GDM1 (cell line): ENCODE measurements around the gene ZNF511.

Experiments
- DNase-seq: peaks from one replicate; lab custom pipeline; 2025; lab: John Stamatoyannopoulos, UW

The ZNF511 gene

DNA sequence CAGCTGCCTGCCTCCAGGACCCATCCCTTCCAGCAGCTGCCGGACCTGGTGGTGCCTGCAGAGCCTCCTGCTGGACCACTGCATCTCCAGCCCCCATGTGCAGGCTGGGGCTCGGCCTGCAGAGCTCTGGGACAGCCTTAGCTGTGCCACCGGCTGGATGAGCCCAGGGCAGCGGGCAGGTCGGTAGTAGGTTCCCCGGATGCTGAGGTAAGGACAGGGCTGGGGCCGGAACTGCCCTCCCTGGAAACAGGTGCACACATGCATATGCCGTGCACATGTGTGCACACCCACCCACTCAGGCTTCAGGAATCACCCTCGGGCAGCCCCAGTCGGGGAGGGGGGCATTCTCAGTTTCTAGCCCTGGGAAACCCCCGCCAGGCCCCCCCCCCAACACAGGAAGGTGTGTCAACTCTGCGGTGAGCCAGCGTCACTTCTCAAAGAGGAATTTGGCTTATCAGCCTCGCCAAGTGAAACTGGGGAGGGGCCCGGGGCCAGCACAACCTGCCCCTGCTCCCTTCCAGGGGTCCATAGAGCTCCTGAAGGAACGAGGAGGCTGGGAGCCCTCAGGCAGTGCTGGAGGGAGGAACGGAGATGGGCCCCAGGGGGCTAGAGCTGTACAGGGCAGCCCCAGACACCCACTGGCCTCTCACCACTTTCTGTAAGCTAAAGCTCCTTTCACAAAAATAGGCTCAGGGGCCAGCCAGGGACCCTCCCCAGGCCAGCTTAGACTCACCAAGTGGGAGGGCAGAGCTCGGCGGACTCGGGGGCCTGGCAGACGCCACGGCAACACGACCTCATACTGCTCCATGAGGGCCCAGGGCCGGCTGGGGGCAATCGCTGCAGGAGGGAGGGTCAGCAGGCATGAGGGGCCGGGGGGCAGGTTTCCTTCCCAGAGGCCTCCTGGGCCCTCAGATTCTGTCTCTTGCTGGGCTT, 33.7 kb upstream of the ZNF511 start:
- peak; percentile 45 for DNase-seq

DNA sequence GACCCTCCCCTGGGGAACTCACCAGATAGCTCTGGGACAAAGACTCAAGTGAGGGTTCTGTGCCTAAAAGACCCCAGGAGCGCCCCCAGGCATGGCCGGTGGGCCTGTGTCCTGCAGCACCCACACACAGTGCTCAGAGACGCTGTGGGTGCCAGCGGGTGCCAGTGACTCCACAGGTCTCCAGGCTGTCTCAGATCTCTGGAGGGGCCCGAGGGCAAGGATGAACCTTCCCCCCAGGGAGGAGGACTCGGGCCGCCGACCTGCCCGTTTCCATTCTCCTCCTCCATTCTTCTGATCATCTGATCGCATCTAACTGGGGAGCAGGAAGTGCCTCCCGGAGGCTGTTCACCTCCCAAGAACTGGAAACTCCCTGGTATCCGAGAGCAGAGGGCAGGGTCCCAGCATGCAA, 33.0 kb upstream of the ZNF511 start:
- DNase-seq, result no peak

DNA sequence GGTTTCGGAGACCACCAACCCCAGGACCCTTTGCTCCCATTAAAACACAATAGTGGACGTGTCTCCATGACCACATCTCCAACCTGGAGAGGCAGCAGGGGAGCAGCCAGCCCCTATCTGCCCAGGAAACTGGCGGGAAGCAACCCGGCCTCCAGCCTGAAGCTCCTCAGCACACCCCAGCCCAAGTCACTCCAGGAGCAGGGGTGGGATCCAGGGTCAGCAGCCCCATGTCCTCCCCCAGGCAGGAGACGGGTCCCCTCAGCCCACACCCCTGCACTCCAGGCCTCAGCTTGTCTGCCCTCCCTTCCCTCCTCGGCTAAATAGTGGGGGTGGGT, 32.6 kb upstream of the ZNF511 start:
- DNase-seq, result no peak

DNA sequence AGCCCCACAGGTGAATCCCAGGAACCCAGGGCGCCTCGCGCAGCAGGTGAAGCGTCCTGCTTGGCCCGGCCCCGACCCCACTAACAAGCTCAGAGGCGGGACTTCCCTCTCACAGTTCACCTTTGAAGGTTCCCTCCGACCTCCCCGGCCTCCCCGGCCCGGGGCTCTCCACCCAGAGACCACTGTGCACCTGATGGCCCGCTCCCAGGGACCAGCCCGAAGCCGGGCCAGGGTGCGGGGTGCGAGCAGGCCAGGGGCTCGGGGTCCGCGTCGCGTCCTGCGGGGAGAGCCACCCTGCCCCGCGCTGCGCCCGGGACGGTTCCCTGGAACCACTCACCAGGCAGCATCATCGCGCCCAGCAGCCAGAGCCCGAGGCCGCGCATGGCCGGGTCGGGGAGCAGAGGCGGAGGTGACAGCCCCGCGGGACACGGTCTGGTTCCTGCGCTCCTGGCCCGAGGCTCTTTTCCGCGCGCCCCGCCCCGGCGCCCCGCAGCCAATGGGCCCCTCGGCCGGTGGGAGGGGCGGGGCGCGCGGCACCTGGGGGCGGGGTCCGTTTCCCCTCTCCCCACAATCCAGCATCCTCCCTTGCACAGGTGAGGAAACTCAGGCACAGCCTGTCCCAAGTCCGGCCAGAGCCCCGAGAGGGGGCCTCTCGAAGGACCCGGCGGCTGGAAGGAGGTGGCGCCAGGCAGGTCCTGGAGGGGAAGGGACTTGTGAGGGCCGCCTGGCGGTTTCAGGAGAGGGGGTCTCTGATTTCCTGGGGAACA, 32.1 kb upstream of the ZNF511 start, which contains the start of gene ADAM8:
TSS of gene ADAM8 (minus strand) at position 434 of the 767 bp plus-strand sequence. CDS start at position 383, 51 bp downstream.
- peak; percentile 41 for DNase-seq

DNA sequence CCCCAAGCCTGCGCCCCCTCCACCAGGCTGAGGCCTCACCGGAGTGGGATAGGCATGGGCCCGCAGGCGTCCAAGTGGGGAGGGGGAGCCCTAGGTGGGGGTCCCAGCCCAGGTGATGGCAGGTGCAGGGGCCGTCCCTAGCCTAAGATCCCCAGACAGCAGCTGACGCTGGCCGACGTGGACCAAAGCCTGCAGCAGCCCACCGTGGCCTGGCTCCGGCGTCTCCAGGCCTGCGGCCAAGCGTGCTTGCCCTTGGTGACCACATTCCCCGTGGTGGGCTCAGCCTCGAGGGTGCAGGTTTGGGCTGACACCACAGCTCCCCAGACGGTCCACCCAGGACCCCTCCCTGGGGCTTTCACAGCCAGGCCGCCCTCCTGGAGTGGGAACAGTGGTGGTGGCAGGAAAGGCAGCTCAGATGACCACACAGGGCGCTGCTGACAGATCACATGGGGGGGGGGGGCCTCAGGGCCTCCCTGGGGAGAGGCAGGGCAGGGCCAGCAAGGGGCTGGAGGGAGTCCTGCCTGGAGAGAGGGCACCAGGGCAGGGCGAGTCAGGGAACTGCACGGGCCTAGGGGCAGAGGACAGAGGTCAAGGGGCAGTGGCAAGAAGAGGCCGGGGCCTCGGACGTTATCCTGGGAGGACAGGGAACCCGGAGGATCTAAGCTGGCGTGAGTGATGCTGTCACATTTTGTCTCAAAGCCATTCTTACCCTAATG, 31.3 kb upstream of the ZNF511 start:
- no peak for DNase-seq

DNA sequence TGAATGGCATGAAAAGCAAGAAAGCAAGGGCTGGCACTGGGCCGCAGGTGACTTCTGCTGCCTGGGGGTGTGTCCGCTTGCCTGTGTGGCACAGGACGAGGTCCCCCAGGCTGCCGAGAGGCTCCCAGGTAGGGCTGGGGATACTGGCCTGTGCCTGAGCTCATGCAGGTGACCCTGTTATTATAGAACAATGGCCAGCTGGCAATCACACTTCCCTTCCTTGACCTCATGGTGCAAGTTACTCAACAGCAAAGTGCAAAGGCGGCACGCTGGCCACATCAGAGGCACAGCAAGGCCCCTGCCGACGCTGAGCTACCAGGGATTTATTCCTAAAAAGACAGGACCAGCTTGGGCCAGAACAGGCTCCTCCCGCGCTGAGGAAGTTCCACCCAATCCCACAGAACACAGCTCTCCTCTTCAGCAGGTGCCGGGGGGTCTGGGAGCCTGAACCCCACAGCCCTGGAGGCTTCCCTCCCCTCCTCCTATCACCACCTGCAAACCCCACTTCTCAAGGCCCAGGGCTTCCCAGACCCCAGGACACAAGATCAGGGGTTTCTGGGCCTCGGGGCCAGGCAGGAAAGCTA, 30.6 kb upstream of the ZNF511 start:
- DNase-seq, result no peak

DNA sequence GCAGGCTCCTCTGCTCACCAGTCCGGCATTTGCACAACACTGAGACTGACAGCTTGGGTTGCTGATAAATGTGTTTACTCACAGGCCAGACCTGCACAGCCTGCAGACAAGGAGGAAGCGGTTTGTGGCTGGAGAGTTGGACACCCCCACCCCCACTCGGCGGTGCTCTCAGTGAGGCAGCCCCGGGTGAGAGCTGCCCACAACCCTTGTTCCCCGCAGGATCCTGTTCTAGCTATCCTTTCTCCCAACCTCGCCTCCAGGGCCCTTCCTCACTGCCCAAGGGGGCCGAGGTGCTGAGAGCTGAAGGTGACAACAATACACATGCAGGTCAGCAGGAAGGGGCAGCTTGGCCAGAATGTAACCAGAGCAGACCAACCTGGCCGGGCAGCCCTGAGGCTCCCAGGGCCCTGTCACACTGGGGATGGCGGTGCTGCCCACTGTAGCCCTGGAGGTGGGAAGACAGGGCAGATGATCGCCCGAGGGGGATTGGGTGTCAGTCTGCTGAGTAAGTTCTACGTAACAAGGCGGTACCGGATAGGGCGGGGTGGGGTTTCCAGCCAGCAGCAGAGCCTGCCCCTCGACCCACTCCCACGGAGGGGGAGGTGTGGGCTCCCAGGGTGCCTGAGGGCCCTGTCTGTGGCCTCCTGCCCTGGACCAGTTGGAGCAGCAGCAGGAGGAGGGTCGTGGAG, 30.0 kb upstream of the ZNF511 start:
- peak; percentile 84 for DNase-seq

DNA sequence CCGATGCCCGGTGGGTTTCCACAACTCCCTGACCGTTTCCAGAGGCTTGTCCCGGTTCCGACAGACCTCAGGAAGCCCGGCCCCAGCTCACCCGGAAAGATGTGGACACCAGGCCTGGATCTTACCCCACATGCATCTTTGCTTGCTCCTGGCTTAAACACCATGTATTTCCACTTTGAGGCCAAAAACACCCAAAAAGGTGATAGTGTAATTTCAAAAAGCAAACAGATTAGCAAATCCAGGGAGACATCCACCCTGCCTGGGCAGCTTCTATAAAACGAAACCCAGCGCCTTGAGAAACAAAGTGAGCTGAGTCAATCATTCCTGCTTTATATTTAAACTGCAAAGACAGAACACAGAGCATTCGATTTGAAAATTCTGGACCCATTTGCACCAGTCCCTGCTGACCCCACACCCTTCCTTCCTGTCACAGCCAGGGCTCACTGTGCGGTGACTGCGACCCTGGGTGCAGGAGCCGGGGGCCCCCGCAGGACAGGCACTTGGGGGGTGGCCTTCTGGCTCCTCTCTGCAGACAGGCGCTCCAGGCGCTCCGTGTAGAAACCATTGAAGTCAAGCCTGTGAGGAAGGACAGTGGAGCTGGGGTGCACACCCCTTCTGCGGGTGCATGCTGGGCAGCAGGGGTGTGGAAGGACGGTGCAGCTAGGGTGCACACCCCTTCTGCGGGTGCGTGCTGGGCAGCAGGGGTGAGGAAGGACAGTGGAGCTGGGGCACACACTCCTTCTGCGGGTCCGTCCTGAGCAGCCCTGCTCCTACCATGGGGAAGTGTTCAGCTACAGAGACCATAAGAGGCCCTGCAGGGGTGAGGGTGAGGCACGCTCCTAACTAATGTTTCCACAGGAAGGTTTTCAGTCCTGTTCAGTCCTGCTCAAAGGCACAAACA, 29.1 kb upstream of the ZNF511 start:
- DNase-seq, result no peak

DNA sequence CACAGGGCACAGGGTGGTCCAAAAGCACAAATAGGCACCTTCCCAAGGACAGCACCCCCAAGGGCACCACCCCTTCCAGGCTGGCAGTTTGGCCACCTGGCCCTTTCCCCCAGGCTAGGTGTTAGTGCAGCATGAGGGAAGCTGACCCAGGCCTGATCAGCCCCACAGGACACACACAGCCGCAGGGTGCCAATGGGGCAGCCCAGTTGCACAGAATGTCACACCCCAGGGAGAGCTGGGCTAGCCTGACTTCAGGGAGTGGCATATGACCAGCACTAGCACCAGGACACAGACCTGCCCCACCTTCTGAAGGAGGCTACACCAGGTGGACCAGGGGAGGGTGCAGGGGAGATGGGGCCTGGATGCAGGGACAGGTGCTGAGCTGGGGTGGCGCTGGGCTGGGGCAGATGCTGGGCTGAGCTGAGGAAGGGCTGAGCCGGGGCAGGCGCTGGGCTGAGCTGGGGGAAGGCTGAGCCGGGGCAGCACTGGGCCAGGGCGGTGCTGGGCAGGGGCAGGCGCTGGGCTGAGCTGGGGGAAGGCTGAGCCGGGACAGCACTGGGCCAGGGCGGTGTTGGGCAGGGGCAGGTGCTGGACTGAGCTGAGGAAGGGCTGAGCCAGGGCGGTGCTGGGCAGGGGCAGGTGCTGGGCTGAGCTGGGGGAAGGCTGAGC, 28.2 kb upstream of the ZNF511 start:
- no peak for DNase-seq

DNA sequence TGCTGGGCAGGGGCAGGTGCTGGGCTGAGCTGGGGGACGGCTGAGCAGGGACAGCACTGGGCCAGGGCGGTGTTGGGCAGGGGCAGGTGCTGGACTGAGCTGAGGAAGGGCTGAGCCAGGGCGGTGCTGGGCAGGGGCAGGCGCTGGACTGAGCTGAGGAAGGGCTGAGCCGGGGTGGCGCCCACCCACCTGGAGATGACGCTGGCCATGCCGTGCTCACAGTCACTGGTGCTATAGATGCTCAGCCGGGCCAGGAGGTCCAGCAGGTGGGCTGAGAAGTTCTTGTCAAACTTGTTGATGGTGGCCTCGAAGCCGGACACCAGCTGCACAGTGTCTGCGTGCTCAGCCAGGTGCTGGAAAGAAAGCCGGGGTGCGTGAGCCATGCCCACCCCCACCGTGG, 27.6 kb upstream of the ZNF511 start:
- no peak for DNase-seq

DNA sequence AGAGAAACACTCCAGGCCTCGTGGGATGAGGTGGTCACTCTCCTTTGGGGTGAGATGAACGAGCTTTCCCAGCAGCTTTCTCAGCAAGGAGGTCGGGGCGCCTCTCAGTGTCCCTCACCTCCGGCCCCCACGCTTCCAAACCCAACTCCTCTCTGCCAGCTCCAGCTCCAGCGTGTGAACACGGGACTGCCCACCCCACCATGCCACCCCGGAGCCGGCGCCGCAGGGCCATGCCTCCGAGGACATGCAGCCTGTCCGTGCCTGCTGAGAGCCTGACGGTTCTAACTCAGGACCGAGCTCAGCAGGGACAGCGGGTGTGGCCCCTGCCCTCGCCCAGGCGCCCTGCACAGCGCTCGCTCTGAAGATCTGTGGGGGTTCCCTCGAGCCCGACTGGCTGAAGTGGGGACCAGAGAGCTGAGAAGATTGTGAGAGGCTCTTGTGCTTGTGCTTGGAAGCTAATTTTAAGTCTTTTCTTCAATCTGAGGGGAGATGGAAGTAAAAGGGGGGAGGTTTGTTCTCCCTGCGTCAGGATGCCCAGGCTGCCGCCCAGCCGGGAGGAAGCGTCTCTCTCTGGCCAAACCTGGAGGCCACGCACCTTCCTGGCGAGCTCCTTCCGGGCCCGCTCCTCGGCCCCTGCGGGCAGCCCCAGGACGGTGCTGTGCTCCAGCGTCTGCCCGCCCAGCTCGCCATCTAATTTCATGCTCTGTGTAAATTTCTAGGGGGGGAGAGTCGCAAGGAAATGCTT, 26.9 kb upstream of the ZNF511 start:
- no peak for DNase-seq

DNA sequence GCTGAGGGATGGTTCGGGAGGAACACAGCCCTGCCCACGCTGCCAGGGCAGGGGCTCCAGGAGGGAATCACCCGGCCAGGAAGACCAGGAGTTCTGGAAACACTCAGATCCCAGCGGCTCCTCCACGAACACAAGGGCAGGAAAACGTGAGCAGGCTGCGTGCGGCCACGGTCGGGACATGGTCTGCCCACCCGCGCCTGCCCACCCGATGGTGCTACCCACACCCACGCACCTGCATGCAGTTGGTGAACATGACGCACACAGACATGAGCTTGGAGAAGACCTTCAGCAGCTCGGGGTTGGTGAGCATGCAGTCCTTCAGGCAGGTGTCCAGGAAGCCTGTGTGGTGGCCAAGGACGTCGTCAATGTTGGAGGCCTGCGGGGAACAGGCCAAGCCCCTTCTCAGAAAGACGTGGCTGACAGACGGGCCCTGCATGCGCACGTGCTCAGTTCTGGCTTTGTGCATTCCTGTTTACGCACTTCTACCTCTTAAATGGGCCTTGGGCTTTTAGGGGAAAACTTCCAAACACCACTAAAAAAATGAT, 25.8 kb upstream of the ZNF511 start:
- no peak for DNase-seq

DNA sequence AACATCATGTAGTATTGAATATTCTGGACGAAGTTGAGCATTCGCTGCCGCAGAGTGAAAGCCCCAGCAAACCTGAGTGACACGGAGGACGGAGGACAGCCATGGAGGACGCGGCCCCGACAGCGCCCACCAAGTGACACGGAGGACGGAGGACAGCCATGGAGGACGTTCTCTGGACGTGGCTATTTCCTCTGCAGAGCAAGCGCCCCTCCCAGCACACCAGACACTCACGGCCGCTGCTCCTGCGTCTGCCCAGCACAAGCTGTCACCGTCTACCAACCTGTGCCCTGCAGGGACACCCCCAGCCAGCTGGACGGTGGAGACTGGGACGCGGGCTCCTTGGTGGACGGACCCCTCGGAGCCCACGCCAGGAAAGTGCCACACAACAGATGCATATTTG, 24.8 kb upstream of the ZNF511 start:
- no peak for DNase-seq

DNA sequence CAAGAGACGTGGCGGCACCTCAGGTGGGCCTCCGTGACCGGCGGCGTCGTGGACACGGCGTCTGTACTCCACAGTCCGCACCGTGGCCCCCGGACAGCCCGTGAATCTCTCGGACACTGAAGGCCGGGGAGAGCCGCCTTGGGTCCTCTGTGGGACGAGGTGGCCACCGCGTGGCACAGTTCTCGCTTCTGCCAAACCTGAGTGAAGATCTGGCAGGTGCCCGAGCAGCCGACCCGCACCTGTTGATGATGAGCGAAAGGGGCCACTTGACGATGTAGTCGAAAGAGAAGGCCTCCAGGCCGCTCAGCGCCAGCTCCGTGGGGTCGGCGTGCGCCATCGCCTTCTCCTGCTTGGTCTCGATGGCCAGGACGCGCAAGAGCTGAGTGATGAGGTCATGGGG, 23.5 kb upstream of the ZNF511 start:
- DNase-seq, result no peak

DNA sequence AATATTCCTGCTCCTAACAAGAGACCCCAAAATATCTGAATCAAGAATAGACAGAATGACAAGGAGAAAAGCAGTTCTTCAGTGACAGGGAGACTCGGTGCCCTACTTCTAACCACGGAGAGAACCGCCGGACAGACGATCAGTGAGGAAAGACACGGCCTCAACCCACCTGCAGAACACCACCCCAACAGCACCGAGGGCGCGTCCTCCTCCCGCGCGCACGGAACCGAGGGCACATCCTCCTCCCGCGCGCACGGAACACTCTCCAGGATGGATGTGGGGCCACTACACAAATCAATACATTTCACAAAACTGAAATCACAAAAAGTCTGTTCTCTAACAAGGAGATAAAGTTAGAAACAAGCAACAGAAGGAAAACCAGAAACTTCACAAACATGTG, 22.3 kb upstream of the ZNF511 start:
- no peak for DNase-seq

DNA sequence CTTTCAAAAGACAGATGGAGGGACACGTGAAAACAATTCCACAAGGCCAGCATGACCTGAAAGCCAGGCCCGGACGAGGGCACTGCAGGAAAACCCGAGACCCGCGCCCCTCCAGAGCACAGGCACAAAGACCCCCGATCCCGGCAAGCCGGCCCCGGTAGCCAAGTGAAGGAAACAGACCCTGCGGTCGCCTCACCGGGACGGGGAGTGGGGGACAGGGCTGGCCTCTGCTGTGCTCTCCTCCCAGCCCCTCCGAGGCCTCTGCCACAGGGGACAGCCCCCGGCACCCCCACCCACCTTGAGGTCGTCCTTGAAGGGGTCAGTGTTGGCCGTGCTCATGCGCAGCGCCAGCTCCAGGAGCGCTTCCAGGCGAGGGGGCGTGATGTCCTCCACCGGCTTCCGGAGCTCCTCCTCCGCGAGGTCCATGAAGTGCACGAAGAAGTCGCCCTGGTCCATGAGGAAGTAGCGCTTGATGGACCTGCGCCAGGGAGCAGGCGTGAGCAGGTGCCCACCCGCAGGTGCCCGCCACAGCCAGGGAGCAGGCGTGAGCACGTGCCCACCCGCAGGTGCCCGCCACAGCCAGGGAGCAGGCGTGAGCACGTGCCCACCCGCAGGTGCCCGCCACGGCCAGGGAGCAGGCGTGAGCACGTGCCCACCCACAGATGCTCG, 20.7 kb upstream of the ZNF511 start:
- no peak for DNase-seq

DNA sequence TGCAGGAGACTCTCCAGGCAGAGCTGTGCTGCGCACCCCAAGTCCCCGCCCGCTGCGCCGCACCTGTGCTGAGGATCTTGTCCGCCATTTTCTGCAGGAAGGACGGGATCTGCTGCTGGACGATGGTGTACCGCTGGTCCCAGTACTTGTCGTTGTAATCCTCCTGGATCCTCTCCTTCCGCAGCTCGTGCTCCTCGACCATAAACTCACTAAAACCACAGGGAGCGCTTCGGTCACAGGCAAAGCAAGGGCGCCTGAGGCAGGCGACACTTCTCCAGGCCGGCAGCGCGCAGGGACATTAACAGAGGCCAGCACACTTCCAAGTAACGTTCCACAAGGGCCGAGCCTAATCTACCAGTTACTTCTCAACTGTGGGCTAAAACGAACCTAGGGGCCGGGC, 19.0 kb upstream of the ZNF511 start:
- no peak for DNase-seq
